OCI-LY7 (cell line): ENCODE data around the gene SND1. TPM values are rescaled to one million over a fixed set of nuclear protein-coding genes. Genes with fewer than 3 reads are reported as not detected.

Source experiments
- BruUV-seq: library from RNA; stranded (reverse); fragments of 400-500 nt; replicated peaks from 2 replicates; lab custom pipeline; 2021; lab: Mats Ljungman, UMichigan
- CTCF ChIA-PET: fragments of 300-600 bp; sonication (Branson Sonifier 250); formaldehyde crosslinking; loops from one replicate; lab custom pipeline; 2022; ENCODE audit warnings: antibody characterized with exemption; ENCODE audit not compliant: unreplicated experiment; lab: Charles Lee
- POLR2A ChIA-PET: fragments of 300-600 bp; sonication (Branson Sonifier 250); formaldehyde crosslinking; loops from one replicate; lab custom pipeline; 2022; ENCODE audit warnings: antibody characterized with exemption; lab: Charles Lee
- DNase-seq: peaks from one replicate; pipeline ENCODE4 v3.0.0-alpha.2; 2015; ENCODE audit warnings: low spot score
- H2AFZ ChIP-seq: fragments of 200-600 bp; sonication (generic), shearing (Covaris generic); 2 replicates; pipeline ENCODE4 v1.6.1; 2014; ENCODE audit warnings: mild to moderate bottlenecking, antibody characterized with exemption, low read length, moderate library complexity
- H3K27ac ChIP-seq: fragments of 200-600 bp; sonication (generic); 2 replicates; pipeline ENCODE4 v1.5.1; 2014; ENCODE audit warnings: mixed run types, low read depth, mild to moderate bottlenecking, moderate library complexity, low read length, inconsistent platforms; ENCODE audit not compliant: poor library complexity, severe bottlenecking
- H3K36me3 ChIP-seq: fragments of 200-600 bp; sonication (generic); 2 replicates; pipeline ENCODE4 v1.6.1; 2014; ENCODE audit warnings: mild to moderate bottlenecking, antibody characterized with exemption, low read length, moderate library complexity, mixed read lengths; ENCODE audit not compliant: insufficient read depth
- H3K4me1 ChIP-seq: fragments of 200-600 bp; sonication (generic); 2 replicates; pipeline ENCODE4 v1.5.1; 2014; ENCODE audit warnings: mild to moderate bottlenecking, low read length; ENCODE audit not compliant: insufficient read depth, poor library complexity, severe bottlenecking
- H3K4me2 ChIP-seq: fragments of 200-600 bp; sonication (generic); 2 replicates; pipeline ENCODE4 v1.6.1; 2014; ENCODE audit warnings: mild to moderate bottlenecking, low read length
- H3K4me3 ChIP-seq: fragments of 200-600 bp; sonication (generic); 2 replicates; pipeline ENCODE4 v1.5.1; 2014; ENCODE audit warnings: mild to moderate bottlenecking, low read depth, low read length; ENCODE audit not compliant: poor library complexity, severe bottlenecking
- H3K79me2 ChIP-seq: fragments of 200-600 bp; sonication (generic); 2 replicates; pipeline ENCODE4 v1.6.1; 2016; ENCODE audit warnings: low read depth, mild to moderate bottlenecking, low read length, moderate library complexity, mixed read lengths; ENCODE audit not compliant: insufficient read depth
- H3K9me2 ChIP-seq: fragments of 200-600 bp; sonication (generic); 2 replicates; pipeline ENCODE4 v1.6.1; 2016; ENCODE audit warnings: mild to moderate bottlenecking, low read length, mixed read lengths; ENCODE audit not compliant: insufficient read depth
- H3K9me3 ChIP-seq: fragments of 200-600 bp; sonication (generic); 2 replicates; pipeline ENCODE4 v1.6.1; 2014; ENCODE audit warnings: mild to moderate bottlenecking, mixed run types, low read length, mixed read lengths
- H4K20me1 ChIP-seq: fragments of 200-600 bp; sonication (generic); 2 replicates; pipeline ENCODE4 v1.6.1; 2014; ENCODE audit warnings: mild to moderate bottlenecking, antibody characterized with exemption, low read length, moderate library complexity, mixed read lengths; ENCODE audit not compliant: insufficient read depth
- CTCF ChIP-seq: fragments of 200-600 bp; sonication (generic); conservative IDR thresholded peaks from 2 replicates; pipeline ENCODE4 v1.5.1; 2014; ENCODE audit warnings: mild to moderate bottlenecking, antibody characterized with exemption, low read length, moderate library complexity, mixed read lengths
- EZH2phosphoT487 ChIP-seq: fragments of 200-600 bp; sonication (generic); IDR thresholded peaks from 2 replicates; pipeline ENCODE4 v1.6.1; 2018; ENCODE audit warnings: low read depth, borderline replicate concordance, mild to moderate bottlenecking, mixed run types, antibody characterized with exemption, low read length, moderate library complexity, mixed read lengths
- intact Hi-C: fragments of 100-400 bp; cut with micrococcal nuclease; formaldehyde crosslinking; loops from one replicate; pipeline ENCODE4 v1.10.0; 2022; ENCODE audit not compliant: unreplicated experiment
- total RNA-seq, 2 experiments: library from RNA; depleted of rRNA in 1 of 2; stranded (reverse); fragments of >200 nt in 1 of 2; shearing (Covaris generic) in 1 of 2; gene quantifications; 2 replicates each; pipeline ENCODE4 v1.2.3, GENCODE V29; 2014 to 2022

SND1 gene
- total RNA-seq, 2 experiments from 2014 or later, result 111 to 221 TPM

GRCh38 chr7:127730658-127731276 is 78.8 kb downstream of the SND1 start:
- H3K4me2 ChIP-seq, result no peak overlapping the region
- ChIA-PET POLR2A (no interaction called here), CTCF (no interaction called here)
- H4K20me1 ChIP-seq, result no peaks in the 10 kb centered on the region
- no peak overlapping the region for H3K27ac ChIP-seq
- no peaks in the 10 kb centered on the region for H3K4me1 ChIP-seq
- H3K4me3 ChIP-seq, result no peak overlapping the region
- no peaks in the 10 kb centered on the region for H3K9me3 ChIP-seq
- intact Hi-C loops, result no loop called here
- no peak for DNase-seq
- no TSS peak for BruUV-seq
- TF ChIP-seq EZH2phosphoT487 (no peak), CTCF (no peak)
- H3K9me2 ChIP-seq, result no peaks in the 10 kb centered on the region
- no peak overlapping the region for H2AFZ ChIP-seq
- H3K79me2 ChIP-seq, result no peaks in the 10 kb centered on the region
- H3K36me3 ChIP-seq, result peaks cover 93% of the 10 kb centered on the region

DNA sequence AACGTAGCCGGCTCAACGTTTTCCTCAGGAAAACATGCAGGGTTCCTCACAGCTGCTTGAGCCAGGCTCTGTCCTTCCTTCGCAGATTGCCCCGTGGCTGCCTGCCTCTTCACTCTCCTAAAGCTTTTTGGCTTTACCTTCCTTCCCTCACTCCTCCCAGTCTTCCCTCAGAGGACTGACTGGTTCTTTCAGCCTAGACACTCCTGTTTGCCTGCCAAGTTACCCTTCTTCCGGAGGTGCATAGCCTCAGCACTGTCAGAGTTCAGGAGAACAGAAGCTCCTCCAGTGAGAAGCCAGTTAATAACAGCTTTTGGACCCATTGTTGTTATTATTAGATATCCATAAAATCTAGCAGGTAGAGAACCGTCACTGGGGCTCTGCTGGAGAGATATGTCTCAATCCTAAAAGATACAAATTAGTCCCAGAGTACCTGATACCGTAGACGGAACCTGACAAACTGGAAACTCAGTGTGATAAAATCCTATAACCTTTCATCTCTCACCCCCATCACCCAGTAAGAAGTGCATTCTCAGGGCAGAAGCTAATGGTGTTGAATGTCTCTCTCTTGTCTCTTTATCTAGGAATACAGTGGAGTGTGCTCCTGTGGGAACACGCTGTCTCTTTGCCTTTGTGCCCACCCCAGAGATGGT is 79.6 kb downstream of the SND1 start:
- H3K4me1 ChIP-seq, result no peaks in the 10 kb centered on the region
- peaks cover 93% of the 10 kb centered on the region for H3K36me3 ChIP-seq
- no TSS peak for BruUV-seq
- ChIA-PET CTCF (interaction anchor here (0.5 kb wide), 1 partner anchor 80 kb away, joined by 3 read pairs; no protein-coding TSS in a partner anchor), POLR2A (interaction anchor here (0.7 kb wide), 1 partner anchor 9 kb away, joined by 3 read pairs; no protein-coding TSS in a partner anchor)
- intact Hi-C loops, result no loop called here
- no peak overlapping the region for H3K4me3 ChIP-seq
- H3K79me2 ChIP-seq, result no peaks in the 10 kb centered on the region
- TF ChIP-seq EZH2phosphoT487, result no peak
- no peak for TF ChIP-seq CTCF
- no peaks in the 10 kb centered on the region for H3K9me3 ChIP-seq
- H4K20me1 ChIP-seq, result no peaks in the 10 kb centered on the region
- no peak for DNase-seq
- H2AFZ ChIP-seq, result no peak overlapping the region
- no peak overlapping the region for H3K27ac ChIP-seq
- no peaks in the 10 kb centered on the region for H3K9me2 ChIP-seq
- H3K4me2 ChIP-seq, result no peak overlapping the region

- CTCF ChIA-PET, result no interaction called here
Measured at GRCh38 chr7:127732306-127732705, 80.3 kb downstream of the SND1 start.

More at GRCh38 chr7:127732306-127732705, 80.3 kb downstream of the SND1 start:
- no peaks in the 10 kb centered on the region for H4K20me1 ChIP-seq
- H3K4me3 ChIP-seq, result no peak overlapping the region
- H2AFZ ChIP-seq, result no peak overlapping the region
- intact Hi-C loops, result no loop called here
- no peak for TF ChIP-seq EZH2phosphoT487
- no peak for TF ChIP-seq CTCF
- no peak for DNase-seq
- no peaks in the 10 kb centered on the region for H3K9me2 ChIP-seq
- no peak overlapping the region for H3K27ac ChIP-seq
- H3K4me1 ChIP-seq, result no peaks in the 10 kb centered on the region
- POLR2A ChIA-PET, result no interaction called here
- no TSS peak for BruUV-seq
- no peak overlapping the region for H3K4me2 ChIP-seq
- no peaks in the 10 kb centered on the region for H3K9me3 ChIP-seq
- H3K79me2 ChIP-seq, result no peaks in the 10 kb centered on the region
- H3K36me3 ChIP-seq, result peaks cover 93% of the 10 kb centered on the region
